ENCODE measurements around the gene ROR1. TPM values are rescaled to one million over a fixed set of nuclear protein-coding genes. Genes with fewer than 3 reads are reported as not detected.

ROR1 gene
- total and polyA plus RNA-seq, 3 experiments from 2014 or later: not detected

- Mint-ChIP-seq H3K36me3 (no peaks in the 10 kb centered on the region), H3K4me3 (no peak overlapping the region), H3K4me1 (no peaks in the 10 kb centered on the region), H3K27me3 (peaks cover 6 to 7% of the 10 kb centered on the region in 2 donors), H3K9me3 (peaks cover 0 to 6% (median 2%) of the 10 kb centered on the region in 5 donors), H3K27ac (no peak overlapping the region)
- DNase-seq: no peak
- no peak overlapping the region for H3K4me3 ChIP-seq (ENCODE audit: low read length)
- H3K4me1 ChIP-seq (ENCODE audit: insufficient read depth, low read length): no peaks in the 10 kb centered on the region
- no peaks in the 10 kb centered on the region for H3K27me3 ChIP-seq (ENCODE audit: insufficient read depth, low read length, poor library complexity, severe bottlenecking)
- ChIA-PET POLR2A (no interaction called here), CTCF (no interaction called here)
- H3K36me3 ChIP-seq (ENCODE audit: insufficient read depth, low read length): no peaks in the 10 kb centered on the region
- H3K27ac ChIP-seq (ENCODE audit: low read depth, low read length): no peak overlapping the region
- H3K9me3 ChIP-seq (ENCODE audit: low read length): no peaks in the 10 kb centered on the region
Observed at GRCh38 chr1:63817152-63817667, 43.4 kb downstream of the ROR1 start.

- Mint-ChIP-seq H3K9me3 (peaks cover 0 to 6% (median 2%) of the 10 kb centered on the region in 5 donors), H3K4me3 (no peak overlapping the region), H3K27me3 (peaks cover 6 to 7% of the 10 kb centered on the region in 2 donors), H3K4me1 (no peaks in the 10 kb centered on the region), H3K36me3 (no peaks in the 10 kb centered on the region), H3K27ac (no peak overlapping the region)
- ChIA-PET CTCF (no interaction called here), POLR2A (no interaction called here)
- DNase-seq: no peak
- Histone ChIP-seq H3K4me1 (ENCODE audit: insufficient read depth, low read length) (no peaks in the 10 kb centered on the region), H3K4me3 (ENCODE audit: low read length) (no peak overlapping the region), H3K36me3 (ENCODE audit: insufficient read depth, low read length) (no peaks in the 10 kb centered on the region), H3K9me3 (ENCODE audit: low read length) (no peaks in the 10 kb centered on the region), H3K27ac (ENCODE audit: low read depth, low read length) (no peak overlapping the region), H3K27me3 (ENCODE audit: insufficient read depth, low read length, poor library complexity, severe bottlenecking) (no peaks in the 10 kb centered on the region)
Observed at GRCh38 chr1:63817700-63818099, 43.9 kb downstream of the ROR1 start.

- H3K27ac Mint-ChIP-seq: no peak overlapping the region
- no peak overlapping the region for H3K4me3 ChIP-seq (ENCODE audit: low read length)
- CTCF ChIA-PET: no interaction called here
- H3K4me1 Mint-ChIP-seq: no peaks in the 10 kb centered on the region
- POLR2A ChIA-PET: no interaction called here
- H3K4me3 Mint-ChIP-seq: no peak overlapping the region
- no peak overlapping the region for H3K27ac ChIP-seq (ENCODE audit: low read depth, low read length)
- H3K36me3 Mint-ChIP-seq: no peaks in the 10 kb centered on the region
- H3K27me3 ChIP-seq (ENCODE audit: insufficient read depth, low read length, poor library complexity, severe bottlenecking): no peaks in the 10 kb centered on the region
- peaks cover 6 to 7% of the 10 kb centered on the region in 2 donors for H3K27me3 Mint-ChIP-seq
- H3K4me1 ChIP-seq (ENCODE audit: insufficient read depth, low read length): no peaks in the 10 kb centered on the region
- peaks cover 0 to 6% (median 2%) of the 10 kb centered on the region in 5 donors for H3K9me3 Mint-ChIP-seq
- no peak for DNase-seq
- H3K9me3 ChIP-seq (ENCODE audit: low read length): no peaks in the 10 kb centered on the region
- H3K36me3 ChIP-seq (ENCODE audit: insufficient read depth, low read length): no peaks in the 10 kb centered on the region
Observed at GRCh38 chr1:63818567-63819325, 44.9 kb downstream of the ROR1 start.

GRCh38 chr1:63819795-63820194 is 46.0 kb downstream of the ROR1 start:
- Mint-ChIP-seq H3K4me3 (no peak overlapping the region), H3K9me3 (peaks cover 0 to 6% (median 2%) of the 10 kb centered on the region in 5 donors), H3K36me3 (no peaks in the 10 kb centered on the region), H3K4me1 (no peaks in the 10 kb centered on the region), H3K27me3 (peaks cover 6 to 7% of the 10 kb centered on the region in 2 donors), H3K27ac (no peak overlapping the region)
- DNase-seq: no peak
- Histone ChIP-seq H3K4me1 (ENCODE audit: insufficient read depth, low read length) (no peaks in the 10 kb centered on the region), H3K36me3 (ENCODE audit: insufficient read depth, low read length) (no peaks in the 10 kb centered on the region), H3K27ac (ENCODE audit: low read depth, low read length) (no peak overlapping the region), H3K27me3 (ENCODE audit: insufficient read depth, low read length, poor library complexity, severe bottlenecking) (no peaks in the 10 kb centered on the region), H3K4me3 (ENCODE audit: low read length) (no peak overlapping the region), H3K9me3 (ENCODE audit: low read length) (no peaks in the 10 kb centered on the region)
- ChIA-PET POLR2A (no interaction called here), CTCF (no interaction called here)

- POLR2A ChIA-PET: no interaction called here
- no peaks in the 10 kb centered on the region for H3K36me3 ChIP-seq (ENCODE audit: insufficient read depth, low read length)
- no peak overlapping the region for H3K27ac Mint-ChIP-seq
- no peaks in the 10 kb centered on the region for H3K9me3 ChIP-seq (ENCODE audit: low read length)
- no peaks in the 10 kb centered on the region for H3K4me1 ChIP-seq (ENCODE audit: insufficient read depth, low read length)
- H3K4me3 Mint-ChIP-seq: no peak overlapping the region
- peaks cover 3 to 7% of the 10 kb centered on the region in 2 donors for H3K27me3 Mint-ChIP-seq
- no peaks in the 10 kb centered on the region for H3K36me3 Mint-ChIP-seq
- H3K4me3 ChIP-seq (ENCODE audit: low read length): no peak overlapping the region
- H3K9me3 Mint-ChIP-seq: peaks cover 0 to 12% (median under 1%) of the 10 kb centered on the region in 5 donors
- CTCF ChIA-PET: no interaction called here
- H3K27ac ChIP-seq (ENCODE audit: low read depth, low read length): no peak overlapping the region
- no peaks in the 10 kb centered on the region for H3K27me3 ChIP-seq (ENCODE audit: insufficient read depth, low read length, poor library complexity, severe bottlenecking)
- H3K4me1 Mint-ChIP-seq: no peaks in the 10 kb centered on the region
- DNase-seq: no peak
Observed at GRCh38 chr1:63821091-63822005, 47.5 kb downstream of the ROR1 start.

GRCh38 chr1:63822540-63822939 is 48.7 kb downstream of the ROR1 start:
- H3K27me3 Mint-ChIP-seq: peaks cover 3% of the 10 kb centered on the region in 2 donors
- Histone ChIP-seq H3K9me3 (ENCODE audit: low read length) (no peaks in the 10 kb centered on the region), H3K27ac (ENCODE audit: low read depth, low read length) (no peak overlapping the region), H3K4me3 (ENCODE audit: low read length) (no peak overlapping the region), H3K4me1 (ENCODE audit: insufficient read depth, low read length) (no peaks in the 10 kb centered on the region), H3K27me3 (ENCODE audit: insufficient read depth, low read length, poor library complexity, severe bottlenecking) (no peaks in the 10 kb centered on the region), H3K36me3 (ENCODE audit: insufficient read depth, low read length) (no peaks in the 10 kb centered on the region)
- no peaks in the 10 kb centered on the region for H3K36me3 Mint-ChIP-seq
- DNase-seq: no peak
- H3K4me1 Mint-ChIP-seq: no peaks in the 10 kb centered on the region
- H3K4me3 Mint-ChIP-seq: no peak overlapping the region
- ChIA-PET CTCF (no interaction called here), POLR2A (no interaction called here)
- no peak overlapping the region for H3K27ac Mint-ChIP-seq
- peaks cover 0 to 10% (median 0%) of the 10 kb centered on the region in 5 donors for H3K9me3 Mint-ChIP-seq

GRCh38 chr1:63824451-63824850 is 50.6 kb downstream of the ROR1 start:
- Histone ChIP-seq H3K27ac (ENCODE audit: low read depth, low read length) (no peak overlapping the region), H3K27me3 (ENCODE audit: insufficient read depth, low read length, poor library complexity, severe bottlenecking) (no peaks in the 10 kb centered on the region), H3K36me3 (ENCODE audit: insufficient read depth, low read length) (no peaks in the 10 kb centered on the region), H3K4me3 (ENCODE audit: low read length) (no peak overlapping the region), H3K9me3 (ENCODE audit: low read length) (no peaks in the 10 kb centered on the region), H3K4me1 (ENCODE audit: insufficient read depth, low read length) (no peaks in the 10 kb centered on the region)
- peaks cover 3 to 9% of the 10 kb centered on the region in 2 donors for H3K27me3 Mint-ChIP-seq
- DNase-seq: no peak
- H3K36me3 Mint-ChIP-seq: no peaks in the 10 kb centered on the region
- no peak overlapping the region for H3K4me3 Mint-ChIP-seq
- ChIA-PET CTCF (no interaction called here), POLR2A (no interaction called here)
- H3K27ac Mint-ChIP-seq: no peak overlapping the region
- H3K4me1 Mint-ChIP-seq: no peaks in the 10 kb centered on the region
- H3K9me3 Mint-ChIP-seq: peaks cover 0 to 7% (median 0%) of the 10 kb centered on the region in 5 donors

GRCh38 chr1:63825111-63825510 is 51.3 kb downstream of the ROR1 start:
- POLR2A ChIA-PET: no interaction called here
- Mint-ChIP-seq H3K27me3 (peaks cover 3 to 10% of the 10 kb centered on the region in 2 donors), H3K4me1 (no peaks in the 10 kb centered on the region), H3K4me3 (no peak overlapping the region), H3K36me3 (no peaks in the 10 kb centered on the region), H3K27ac (no peak overlapping the region), H3K9me3 (peaks cover 0 to 7% (median 0%) of the 10 kb centered on the region in 5 donors)
- Histone ChIP-seq H3K4me3 (ENCODE audit: low read length) (no peak overlapping the region), H3K9me3 (ENCODE audit: low read length) (no peaks in the 10 kb centered on the region), H3K27ac (ENCODE audit: low read depth, low read length) (no peak overlapping the region), H3K36me3 (ENCODE audit: insufficient read depth, low read length) (no peaks in the 10 kb centered on the region), H3K27me3 (ENCODE audit: insufficient read depth, low read length, poor library complexity, severe bottlenecking) (no peaks in the 10 kb centered on the region), H3K4me1 (ENCODE audit: insufficient read depth, low read length) (no peaks in the 10 kb centered on the region)
- no peak for DNase-seq
- CTCF ChIA-PET: no interaction called here

Data from CD8-positive, alpha-beta memory T cell (primary cell).